Right lobe of liver (tissue), 4 donors: ENCODE measurements around the gene KCNA2.

Experiments used
- POLR2A ChIP-seq: fragments of 450-650 bp; IDR thresholded peaks from one replicate; pipeline ENCODE4 v1.6.1; 2017; ENCODE audit warnings: antibody characterized with exemption, mild to moderate bottlenecking
- TF ChIP-seq, protein P1 (sequence below), 4 donors: fragments of 200-600 bp in 3 of 4; fragments of 450-650 bp in 1 of 4; IDR thresholded peaks; one replicate each; pipeline versions ENCODE4 v1.5.1 to v1.8.0; 2016 to 2022; ENCODE audit warnings: antibody characterized with exemption in 4 of 4, mild to moderate bottlenecking in 2 of 4
- donor health status: DM: no; HTN: no; CAD: no.
- donor health status: DM: no; HTN: no; CAD: no.
- donor health status: DM: no; HTN: yes; CAD: no.

DNA sequence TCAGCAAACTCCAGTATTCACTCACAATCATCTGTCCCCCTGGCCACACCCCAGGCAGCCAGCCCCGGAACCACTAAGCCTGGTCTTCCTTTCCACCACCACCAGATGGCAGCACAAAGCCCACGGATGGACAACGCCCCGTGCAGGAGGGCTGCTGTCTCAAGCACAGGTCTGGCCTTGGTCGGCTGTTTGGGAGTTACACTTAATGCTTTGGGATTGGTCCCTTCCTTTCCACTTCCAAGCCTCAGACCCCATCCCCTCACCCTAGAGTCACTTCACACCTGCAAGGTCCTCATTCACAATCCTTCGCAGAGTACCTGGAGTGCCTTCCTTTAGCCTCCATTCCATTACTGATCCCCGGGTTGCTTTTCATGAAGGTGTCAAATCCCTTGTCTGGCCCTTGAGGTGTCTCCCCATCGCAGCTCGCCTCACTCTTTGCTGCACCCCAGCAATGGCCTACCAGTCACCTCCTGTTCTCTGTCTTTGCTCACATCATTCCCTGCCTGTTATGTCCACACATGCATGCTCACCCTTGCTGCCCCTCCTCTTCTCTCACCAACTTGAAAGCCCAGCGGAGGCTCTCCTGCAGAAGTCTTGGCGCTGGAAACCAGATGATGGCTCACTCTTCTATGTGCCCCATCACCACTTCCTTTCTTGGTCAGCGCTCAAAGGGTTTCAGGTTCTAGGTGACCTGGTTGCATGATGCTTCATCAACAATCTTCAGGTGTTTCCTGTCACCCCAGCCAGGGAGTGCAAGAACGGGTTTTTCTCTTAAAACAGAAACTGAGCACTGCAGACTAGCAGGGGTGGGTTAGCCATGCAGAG lies 24.9 kb upstream of the KCNA2 start:
- no peak for TF ChIP-seq POLR2A
- TF ChIP-seq, protein P1, sequence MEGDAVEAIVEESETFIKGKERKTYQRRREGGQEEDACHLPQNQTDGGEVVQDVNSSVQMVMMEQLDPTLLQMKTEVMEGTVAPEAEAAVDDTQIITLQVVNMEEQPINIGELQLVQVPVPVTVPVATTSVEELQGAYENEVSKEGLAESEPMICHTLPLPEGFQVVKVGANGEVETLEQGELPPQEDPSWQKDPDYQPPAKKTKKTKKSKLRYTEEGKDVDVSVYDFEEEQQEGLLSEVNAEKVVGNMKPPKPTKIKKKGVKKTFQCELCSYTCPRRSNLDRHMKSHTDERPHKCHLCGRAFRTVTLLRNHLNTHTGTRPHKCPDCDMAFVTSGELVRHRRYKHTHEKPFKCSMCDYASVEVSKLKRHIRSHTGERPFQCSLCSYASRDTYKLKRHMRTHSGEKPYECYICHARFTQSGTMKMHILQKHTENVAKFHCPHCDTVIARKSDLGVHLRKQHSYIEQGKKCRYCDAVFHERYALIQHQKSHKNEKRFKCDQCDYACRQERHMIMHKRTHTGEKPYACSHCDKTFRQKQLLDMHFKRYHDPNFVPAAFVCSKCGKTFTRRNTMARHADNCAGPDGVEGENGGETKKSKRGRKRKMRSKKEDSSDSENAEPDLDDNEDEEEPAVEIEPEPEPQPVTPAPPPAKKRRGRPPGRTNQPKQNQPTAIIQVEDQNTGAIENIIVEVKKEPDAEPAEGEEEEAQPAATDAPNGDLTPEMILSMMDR (IDR thresholded peaks at IDR 0.05), result peak; percentile 72 to 90 (median 81)
